Uterus (tissue), 4 donors: Measurements from ENCODE around the gene ZMYND10. TPM values are rescaled to one million over a fixed set of nuclear protein-coding genes. Genes with fewer than 3 reads are reported as not detected.
A peak's percentile ranks its signal among the peaks of the same experiment; 100 is the strongest.

ENCODE experiments used
- DNase-seq, 2 donors: peaks; one replicate each; pipeline ENCODE4 v3.0.0-alpha.2; 2019 to 2020
- H3K27ac ChIP-seq, 2 donors: fragments of 200-600 bp; sonication (generic); 1 replicate in 1 of 2; 2 replicates in 1 of 2; pipeline ENCODE4 v1.5.1; 2016 to 2018
- H3K27me3 ChIP-seq, 2 donors: fragments of 200-600 bp; sonication (generic); one replicate each; pipeline ENCODE4 v1.5.1; 2018 to 2019; ENCODE audit warnings: control low read depth in 1 of 2
- H3K36me3 ChIP-seq, 2 donors: fragments of 200-600 bp; sonication (generic); one replicate each; pipeline ENCODE4 v1.5.1; 2019; ENCODE audit warnings: control low read depth in 1 of 2
- H3K4me1 ChIP-seq, 2 donors: fragments of 200-600 bp; sonication (generic); one replicate each; pipeline ENCODE4 v1.5.1; 2018 to 2019; ENCODE audit warnings: control low read depth in 1 of 2
- H3K4me3 ChIP-seq, 2 donors: fragments of 200-600 bp; sonication (generic); 1 replicate in 1 of 2; 2 replicates in 1 of 2; pipeline ENCODE4 v1.5.1; 2018 to 2019; ENCODE audit warnings: mild to moderate bottlenecking in 1 of 2
- H3K9me3 ChIP-seq, 2 donors: fragments of 200-600 bp; sonication (generic); one replicate each; pipeline ENCODE4 v1.5.1; 2019; ENCODE audit warnings: control low read depth in 1 of 2
- POLR2A ChIP-seq, 2 donors: fragments of 450-650 bp; IDR thresholded peaks; one replicate each; pipeline ENCODE4 v1.6.1; 2016; ENCODE audit warnings: antibody characterized with exemption in 2 of 2, mild to moderate bottlenecking in 1 of 2, moderate library complexity in 1 of 2
- intact Hi-C: fragments of 100-400 bp; cut with DNase I; formaldehyde crosslinking; loops from one replicate; pipeline ENCODE4 v1.15.1; 2023; ENCODE audit warnings: low total_unique reads
- total RNA-seq, 4 donors: library from RNA; depleted of rRNA in 3 of 4; stranded (reverse); fragments of >200 nt in 3 of 4; gene quantifications; one replicate each; pipeline versions ENCODE4 v1.1.0 to v1.2.4, GENCODE V29; 2014 to 2023
- TF ChIP-seq, protein P1 (sequence below), 4 experiments: fragments of 200-600 bp in 2 of 4; fragments of 450-650 bp in 2 of 4; sonication (generic) in 2 of 4; IDR thresholded peaks; one replicate each; pipeline ENCODE4 v1.5.1; 2016 to 2019; ENCODE audit warnings: antibody characterized with exemption in 4 of 4, mild to moderate bottlenecking in 2 of 4, moderate library complexity in 1 of 4
- donor health status: DM: yes; HTN: yes; CAD: no.

Gene ZMYND10
- total RNA-seq, 4 donors from 2014 or later = 1.5 to 11.4 (median 4.9) TPM

- peak overlapping the region; percentile 95 to 96 for H3K27ac ChIP-seq
- H3K4me3 ChIP-seq = no peak overlapping the region
- DNase-seq = no peak
- no peak for TF ChIP-seq POLR2A (IDR thresholded peaks at IDR 0.05)
- no peaks in the 10 kb centered on the region for H3K27me3 ChIP-seq
- no peaks in the 10 kb centered on the region for H3K36me3 ChIP-seq
- peaks cover 0 to 13% of the 10 kb centered on the region in 2 donors for H3K4me1 ChIP-seq
- no peaks in the 10 kb centered on the region for H3K9me3 ChIP-seq
- intact Hi-C loops = no loop called here
Measured at GRCh38 chr3:50325497-50326181, 19.9 kb downstream of the ZMYND10 start.

DNA sequence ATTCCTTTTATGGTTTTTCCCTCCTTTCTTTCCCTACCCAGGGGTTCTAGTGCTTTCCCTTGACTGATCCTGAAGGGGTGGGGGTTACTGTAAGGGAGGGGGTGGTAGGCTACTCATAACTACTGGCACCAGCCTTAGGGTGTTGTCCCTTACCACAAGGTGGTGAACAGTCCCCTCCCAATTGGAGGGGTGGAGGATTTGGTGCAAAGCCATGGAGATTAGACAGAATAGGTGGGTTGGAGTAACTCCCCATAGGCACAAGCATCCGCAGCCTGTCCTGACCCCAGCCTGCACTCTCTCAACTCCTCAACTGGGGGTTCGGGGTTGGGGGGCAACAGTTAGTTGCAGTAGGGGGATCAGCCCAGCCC lies 20.4 kb downstream of the ZMYND10 start:
- intact Hi-C loops = no loop called here
- no peaks in the 10 kb centered on the region for H3K36me3 ChIP-seq
- TF ChIP-seq POLR2A (IDR thresholded peaks at IDR 0.05) = no peak
- TF ChIP-seq, protein P1, sequence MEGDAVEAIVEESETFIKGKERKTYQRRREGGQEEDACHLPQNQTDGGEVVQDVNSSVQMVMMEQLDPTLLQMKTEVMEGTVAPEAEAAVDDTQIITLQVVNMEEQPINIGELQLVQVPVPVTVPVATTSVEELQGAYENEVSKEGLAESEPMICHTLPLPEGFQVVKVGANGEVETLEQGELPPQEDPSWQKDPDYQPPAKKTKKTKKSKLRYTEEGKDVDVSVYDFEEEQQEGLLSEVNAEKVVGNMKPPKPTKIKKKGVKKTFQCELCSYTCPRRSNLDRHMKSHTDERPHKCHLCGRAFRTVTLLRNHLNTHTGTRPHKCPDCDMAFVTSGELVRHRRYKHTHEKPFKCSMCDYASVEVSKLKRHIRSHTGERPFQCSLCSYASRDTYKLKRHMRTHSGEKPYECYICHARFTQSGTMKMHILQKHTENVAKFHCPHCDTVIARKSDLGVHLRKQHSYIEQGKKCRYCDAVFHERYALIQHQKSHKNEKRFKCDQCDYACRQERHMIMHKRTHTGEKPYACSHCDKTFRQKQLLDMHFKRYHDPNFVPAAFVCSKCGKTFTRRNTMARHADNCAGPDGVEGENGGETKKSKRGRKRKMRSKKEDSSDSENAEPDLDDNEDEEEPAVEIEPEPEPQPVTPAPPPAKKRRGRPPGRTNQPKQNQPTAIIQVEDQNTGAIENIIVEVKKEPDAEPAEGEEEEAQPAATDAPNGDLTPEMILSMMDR (IDR thresholded peaks at IDR 0.05) = no peak
- no peak for DNase-seq
- no peaks in the 10 kb centered on the region for H3K27me3 ChIP-seq
- no peaks in the 10 kb centered on the region for H3K9me3 ChIP-seq
- peaks cover 0 to 16% of the 10 kb centered on the region in 2 donors for H3K4me1 ChIP-seq
- no peak overlapping the region for H3K4me3 ChIP-seq
- peak overlapping the region; percentile 95 to 96 for H3K27ac ChIP-seq

DNA sequence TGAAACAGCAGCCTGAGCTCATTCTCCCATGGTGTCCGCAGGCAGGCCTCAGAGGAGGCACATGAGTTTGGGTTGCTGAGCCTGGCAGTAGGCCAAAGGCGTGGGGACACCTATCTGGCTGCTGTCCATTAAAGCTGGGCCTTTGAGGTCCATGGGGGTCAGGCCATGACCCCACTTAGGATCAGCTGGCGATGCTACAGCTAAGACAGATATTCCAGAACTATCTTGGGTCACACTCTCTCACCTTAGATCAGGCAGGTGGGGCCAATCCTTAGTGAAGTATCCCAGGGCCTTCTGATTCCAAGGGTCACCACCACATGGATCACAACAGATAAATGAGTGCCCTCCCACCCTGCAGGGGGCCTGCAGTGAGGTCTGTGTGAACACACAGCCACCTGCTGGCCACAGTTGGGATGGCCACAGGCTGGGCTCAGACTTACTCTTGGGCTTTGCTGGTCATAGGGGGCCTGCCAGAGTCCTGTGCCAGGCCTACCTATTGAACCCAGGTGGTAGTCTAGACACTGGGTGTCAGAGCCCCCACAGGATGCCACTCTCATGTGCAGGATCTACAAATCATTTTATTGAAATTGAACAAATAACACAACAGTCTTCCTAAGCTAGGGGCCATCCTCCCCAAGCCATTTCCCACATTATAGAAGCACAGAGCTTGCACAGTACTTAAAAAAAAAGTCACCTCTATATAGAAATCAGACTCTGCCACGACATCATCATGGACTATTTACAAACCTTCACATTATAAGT lies 21.0 kb downstream of the ZMYND10 start:
- Histone ChIP-seq H3K9me3 (no peaks in the 10 kb centered on the region), H3K36me3 (no peaks in the 10 kb centered on the region), H3K27me3 (no peaks in the 10 kb centered on the region), H3K4me3 (no peak overlapping the region), H3K27ac (peak overlapping the region; percentile 95 to 96), H3K4me1 (peaks cover 0 to 19% of the 10 kb centered on the region in 2 donors)
- TF ChIP-seq POLR2A (IDR thresholded peaks at IDR 0.05) = no peak
- TF ChIP-seq, protein P1 (IDR thresholded peaks at IDR 0.05) = peak; percentile 71 to 86 (median 75)
- intact Hi-C loops = no loop called here
- DNase-seq = peak; percentile 66

GRCh38 chr3:50323614-50324199 lies 21.8 kb downstream of the ZMYND10 start:
- DNase-seq = peak; percentile 43 to 72
- intact Hi-C loops = no loop called here
- no peak for TF ChIP-seq POLR2A (IDR thresholded peaks at IDR 0.05)
- TF ChIP-seq, protein P1 (IDR thresholded peaks at IDR 0.05) = peak in 1 of 4 experiments; percentile 21
- no peaks in the 10 kb centered on the region for H3K9me3 ChIP-seq
- H3K27me3 ChIP-seq = no peaks in the 10 kb centered on the region
- H3K27ac ChIP-seq = peak overlapping the region; percentile 95 to 96
- H3K4me1 ChIP-seq = peaks cover 0 to 27% of the 10 kb centered on the region in 2 donors
- H3K36me3 ChIP-seq = no peaks in the 10 kb centered on the region
- H3K4me3 ChIP-seq = no peak overlapping the region

- H3K4me1 ChIP-seq = peaks cover 0 to 29% of the 10 kb centered on the region in 2 donors
- intact Hi-C loops = no loop called here
- peak in 1 of 2 donors; percentile 61 for DNase-seq
- no peaks in the 10 kb centered on the region for H3K27me3 ChIP-seq
- H3K4me3 ChIP-seq = no peak overlapping the region
- peak overlapping the region; percentile 95 to 96 for H3K27ac ChIP-seq
- H3K9me3 ChIP-seq = no peaks in the 10 kb centered on the region
- no peak for TF ChIP-seq POLR2A (IDR thresholded peaks at IDR 0.05)
- TF ChIP-seq, protein P1 (IDR thresholded peaks at IDR 0.05) = no peak
- H3K36me3 ChIP-seq = no peaks in the 10 kb centered on the region
Measured at GRCh38 chr3:50323092-50323600, 22.4 kb downstream of the ZMYND10 start.
